WTC11 (cell line): ENCODE results near the gene FTH1. TPM values are rescaled to one million over a fixed set of nuclear protein-coding genes. Genes with fewer than 3 reads are reported as not detected.

Source experiments
- ATAC-seq: fragments of 200-7000 bp; cut with Tn5 transposase; 2 replicates; pipeline ENCODE4 v1.10.0; 2021; ENCODE audit warnings: mild to moderate bottlenecking, moderate library complexity
- CTCF ChIA-PET: fragments of 300-600 bp; sonication (Branson Sonifier 250); formaldehyde crosslinking; loops from one replicate; lab custom pipeline; 2021; ENCODE audit warnings: antibody characterized with exemption; lab: Charles Lee
- POLR2A ChIA-PET: fragments of 350-600 bp; sonication (Branson Sonifier 250); formaldehyde crosslinking; loops from one replicate; lab custom pipeline; 2021; ENCODE audit warnings: antibody characterized with exemption; lab: Charles Lee
- DNase-seq: peaks from one replicate; pipeline ENCODE4 v3.0.0; 2021; ENCODE audit warnings: low spot score
- H3K27ac Mint-ChIP-seq: 2 replicates; pipeline ENCODE4 v1.8.0; 2021; ENCODE audit warnings: mixed read lengths
- H3K27me3 Mint-ChIP-seq: 2 replicates; pipeline ENCODE4 v1.8.0; 2021; ENCODE audit warnings: low read depth, mild to moderate bottlenecking, moderate library complexity, mixed read lengths
- H3K36me3 Mint-ChIP-seq: 2 replicates; pipeline ENCODE4 v1.8.0; 2021; ENCODE audit warnings: mixed read lengths
- H3K4me1 Mint-ChIP-seq: 2 replicates; pipeline ENCODE4 v1.8.0; 2022; ENCODE audit warnings: mixed read lengths
- H3K4me3 Mint-ChIP-seq: 2 replicates; pipeline ENCODE4 v1.8.0; 2021; ENCODE audit warnings: mild to moderate bottlenecking, moderate library complexity, mixed read lengths
- H3K9me3 Mint-ChIP-seq: 2 replicates; pipeline ENCODE4 v1.8.0; 2021; ENCODE audit warnings: mixed read lengths
- EMX1 ChIP-seq: fragments of 250-450 bp; sonication (Bioruptor Pico); IDR thresholded peaks from 2 replicates; pipeline ENCODE4 v1.8.0; 2021; ENCODE audit warnings: mild to moderate bottlenecking
- GRHL2 ChIP-seq: fragments of 250-450 bp; sonication (Bioruptor Pico); IDR thresholded peaks from 2 replicates; pipeline ENCODE4 v1.8.0; 2022; ENCODE audit warnings: mild to moderate bottlenecking, moderate library complexity; ENCODE audit not compliant: insufficient replicate concordance, severe bottlenecking
- KAT7 ChIP-seq: sonication (generic); formaldehyde crosslinking; IDR thresholded peaks from 2 replicates; pipeline ENCODE4 v1.8.1; 2023; ENCODE audit warnings: missing genetic modification reagents, mild to moderate bottlenecking, borderline replicate concordance
- MYBL2 ChIP-seq: sonication (generic); formaldehyde crosslinking; IDR thresholded peaks from 2 replicates; pipeline ENCODE4 v1.8.1; 2023; ENCODE audit warnings: mild to moderate bottlenecking, moderate library complexity, missing genetic modification reagents
- NFATC4 ChIP-seq: fragments of 250-450 bp; sonication (Bioruptor Pico); IDR thresholded peaks from 2 replicates; pipeline ENCODE4 v1.9.0; 2021; ENCODE audit warnings: mild to moderate bottlenecking
- NFE2L1 ChIP-seq: sonication (generic); formaldehyde crosslinking; IDR thresholded peaks from 2 replicates; pipeline ENCODE4 v1.8.1; 2023; ENCODE audit warnings: missing genetic modification reagents
- NR2C2 ChIP-seq: sonication (generic); formaldehyde crosslinking; IDR thresholded peaks from 2 replicates; pipeline ENCODE4 v1.8.0; 2022; ENCODE audit warnings: mild to moderate bottlenecking, missing genetic modification reagents
- NR3C1 ChIP-seq: sonication (generic); formaldehyde crosslinking; conservative IDR thresholded peaks from 2 replicates; pipeline ENCODE4 v1.8.1; 2023; ENCODE audit warnings: low read depth, mild to moderate bottlenecking, missing genetic modification reagents
- OVOL2 ChIP-seq: fragments of 250-450 bp; sonication (Bioruptor Pico); IDR thresholded peaks from 2 replicates; pipeline ENCODE4 v1.9.0; 2021; ENCODE audit warnings: mild to moderate bottlenecking, borderline replicate concordance
- PREB ChIP-seq: sonication (generic); formaldehyde crosslinking; IDR thresholded peaks from 2 replicates; pipeline ENCODE4 v1.8.1; 2022; ENCODE audit warnings: mild to moderate bottlenecking, missing genetic modification reagents, moderate library complexity, borderline replicate concordance
- RELA ChIP-seq: sonication (generic); formaldehyde crosslinking; IDR thresholded peaks from 2 replicates; pipeline ENCODE4 v1.8.1; 2022; ENCODE audit warnings: missing genetic modification reagents, mild to moderate bottlenecking, borderline replicate concordance
- SOX15 ChIP-seq: fragments of 250-450 bp; sonication (Bioruptor Pico); IDR thresholded peaks from 2 replicates; pipeline ENCODE4 v1.9.0; 2021; ENCODE audit warnings: mild to moderate bottlenecking
- SP1 ChIP-seq: sonication (generic); formaldehyde crosslinking; conservative IDR thresholded peaks from 2 replicates; pipeline ENCODE4 v1.8.1; 2022; ENCODE audit warnings: missing genetic modification reagents
- TCF7 ChIP-seq: sonication (generic); formaldehyde crosslinking; IDR thresholded peaks from 2 replicates; pipeline ENCODE4 v1.8.0; 2022; ENCODE audit warnings: mild to moderate bottlenecking, low read depth, missing genetic modification reagents, moderate library complexity
- TEAD4 ChIP-seq: sonication (generic); formaldehyde crosslinking; IDR thresholded peaks from 2 replicates; pipeline ENCODE4 v1.8.0; 2022; ENCODE audit warnings: mild to moderate bottlenecking, missing genetic modification reagents
- TP53 ChIP-seq: sonication (generic); formaldehyde crosslinking; IDR thresholded peaks from 2 replicates; pipeline ENCODE4 v1.8.1; 2023; ENCODE audit warnings: mild to moderate bottlenecking, missing genetic modification reagents
- ZBTB21 ChIP-seq: sonication (generic); formaldehyde crosslinking; IDR thresholded peaks from 2 replicates; pipeline ENCODE4 v1.8.1; 2023; ENCODE audit warnings: mild to moderate bottlenecking, missing genetic modification reagents, borderline replicate concordance
- ZMAT4 ChIP-seq: fragments of 250-450 bp; sonication (Bioruptor Pico); IDR thresholded peaks from 2 replicates; pipeline ENCODE4 v1.9.0; 2021; ENCODE audit warnings: mild to moderate bottlenecking
- ZNF121 ChIP-seq: sonication (generic); formaldehyde crosslinking; IDR thresholded peaks from 2 replicates; pipeline ENCODE4 v1.8.0; 2023; ENCODE audit warnings: missing genetic modification reagents
- ZNF219 ChIP-seq: sonication (generic); formaldehyde crosslinking; IDR thresholded peaks from 2 replicates; pipeline ENCODE4 v1.8.0; 2023; ENCODE audit warnings: missing genetic modification reagents, mild to moderate bottlenecking, borderline replicate concordance
- ZNF232 ChIP-seq: sonication (generic); formaldehyde crosslinking; IDR thresholded peaks from 2 replicates; pipeline ENCODE4 v1.8.0; 2022; ENCODE audit warnings: mild to moderate bottlenecking, missing genetic modification reagents
- ZNF317 ChIP-seq: sonication (generic); formaldehyde crosslinking; IDR thresholded peaks from 2 replicates; pipeline ENCODE4 v1.8.1; 2023; ENCODE audit warnings: low read depth, mild to moderate bottlenecking, moderate library complexity, missing genetic modification reagents, borderline replicate concordance
- ZNF423 ChIP-seq: fragments of 250-450 bp; sonication (Bioruptor Pico); IDR thresholded peaks from 2 replicates; pipeline ENCODE4 v2.1.2; 2022; ENCODE audit warnings: mild to moderate bottlenecking, moderate library complexity
- total RNA-seq: library from RNA; stranded (reverse); gene quantifications from 3 replicates; pipeline ENCODE4 v1.2.3, GENCODE V29; 2021
- TF ChIP-seq, protein P1 (sequence below): sonication (generic); formaldehyde crosslinking; IDR thresholded peaks from 2 replicates; pipeline ENCODE4 v1.8.0; 2022; ENCODE audit warnings: mild to moderate bottlenecking, missing genetic modification reagents
- TF ChIP-seq, protein P2 (sequence below): sonication (generic); formaldehyde crosslinking; conservative IDR thresholded peaks from 2 replicates; pipeline ENCODE4 v1.8.1; 2022; ENCODE audit warnings: mild to moderate bottlenecking, missing genetic modification reagents
- TF ChIP-seq, protein P3 (sequence below): sonication (generic); formaldehyde crosslinking; conservative IDR thresholded peaks from 2 replicates; pipeline ENCODE4 v1.8.1; 2023; ENCODE audit warnings: mild to moderate bottlenecking, low read depth, missing genetic modification reagents, moderate library complexity
- TF ChIP-seq, protein P4 (sequence below): sonication (generic); formaldehyde crosslinking; IDR thresholded peaks from 2 replicates; pipeline ENCODE4 v1.8.0; 2022; ENCODE audit warnings: mild to moderate bottlenecking, missing genetic modification reagents
- TF ChIP-seq, protein P5 (sequence below): sonication (generic); formaldehyde crosslinking; IDR thresholded peaks from 2 replicates; pipeline ENCODE4 v1.8.1; 2023; ENCODE audit warnings: mild to moderate bottlenecking, missing genetic modification reagents, moderate library complexity

FTH1 gene
- total RNA-seq, 1 experiment from 2014 or later = 1,108 TPM

- ATAC-seq (no peak), DNase-seq (no peak)
- peaks cover 17% of the 10 kb centered on the region for H3K27me3 Mint-ChIP-seq
- H3K36me3 Mint-ChIP-seq = no peaks in the 10 kb centered on the region
- H3K27ac Mint-ChIP-seq = no peak overlapping the region
- peaks cover 36% of the 10 kb centered on the region for H3K4me1 Mint-ChIP-seq
- CTCF ChIA-PET = interaction anchor here (0.6 to 2.8 kb wide), 8 partner anchors 8 to 132 kb away, joined by 3 to 14 read pairs (median 4); no protein-coding TSS in a partner anchor
- POLR2A ChIA-PET = no interaction called here
- H3K9me3 Mint-ChIP-seq = no peaks in the 10 kb centered on the region
- no peak overlapping the region for H3K4me3 Mint-ChIP-seq
- TF ChIP-seq ZNF317 (CRISPR knock-in tag) (no peak), OVOL2 (CRISPR knock-in tag) (no peak), EMX1 (CRISPR knock-in tag) (no peak), NR3C1 (CRISPR knock-in tag) (no peak), ZMAT4 (CRISPR knock-in tag) (no peak), ZNF232 (no peak), NR2C2 (CRISPR knock-in tag) (no peak), TEAD4 (CRISPR knock-in tag) (no peak), NFE2L1 (CRISPR knock-in tag) (no peak), NFATC4 (CRISPR knock-in tag) (no peak), MYBL2 (no peak), ZNF219 (no peak), KAT7 (CRISPR knock-in tag) (no peak), RELA (no peak), GRHL2 (CRISPR knock-in tag) (no peak)
- TF ChIP-seq, protein P1, sequence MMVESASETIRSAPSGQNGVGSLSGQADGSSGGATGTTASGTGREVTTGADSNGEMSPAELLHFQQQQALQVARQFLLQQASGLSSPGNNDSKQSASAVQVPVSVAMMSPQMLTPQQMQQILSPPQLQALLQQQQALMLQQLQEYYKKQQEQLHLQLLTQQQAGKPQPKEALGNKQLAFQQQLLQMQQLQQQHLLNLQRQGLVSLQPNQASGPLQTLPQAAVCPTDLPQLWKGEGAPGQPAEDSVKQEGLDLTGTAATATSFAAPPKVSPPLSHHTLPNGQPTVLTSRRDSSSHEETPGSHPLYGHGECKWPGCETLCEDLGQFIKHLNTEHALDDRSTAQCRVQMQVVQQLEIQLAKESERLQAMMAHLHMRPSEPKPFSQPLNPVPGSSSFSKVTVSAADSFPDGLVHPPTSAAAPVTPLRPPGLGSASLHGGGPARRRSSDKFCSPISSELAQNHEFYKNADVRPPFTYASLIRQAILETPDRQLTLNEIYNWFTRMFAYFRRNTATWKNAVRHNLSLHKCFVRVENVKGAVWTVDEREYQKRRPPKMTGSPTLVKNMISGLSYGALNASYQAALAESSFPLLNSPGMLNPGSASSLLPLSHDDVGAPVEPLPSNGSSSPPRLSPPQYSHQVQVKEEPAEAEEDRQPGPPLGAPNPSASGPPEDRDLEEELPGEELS (CRISPR knock-in tag) = no peak
- TF ChIP-seq, protein P2, sequence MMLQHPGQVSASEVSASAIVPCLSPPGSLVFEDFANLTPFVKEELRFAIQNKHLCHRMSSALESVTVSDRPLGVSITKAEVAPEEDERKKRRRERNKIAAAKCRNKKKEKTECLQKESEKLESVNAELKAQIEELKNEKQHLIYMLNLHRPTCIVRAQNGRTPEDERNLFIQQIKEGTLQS (CRISPR knock-in tag) = no peak
- TF ChIP-seq, protein P3, sequence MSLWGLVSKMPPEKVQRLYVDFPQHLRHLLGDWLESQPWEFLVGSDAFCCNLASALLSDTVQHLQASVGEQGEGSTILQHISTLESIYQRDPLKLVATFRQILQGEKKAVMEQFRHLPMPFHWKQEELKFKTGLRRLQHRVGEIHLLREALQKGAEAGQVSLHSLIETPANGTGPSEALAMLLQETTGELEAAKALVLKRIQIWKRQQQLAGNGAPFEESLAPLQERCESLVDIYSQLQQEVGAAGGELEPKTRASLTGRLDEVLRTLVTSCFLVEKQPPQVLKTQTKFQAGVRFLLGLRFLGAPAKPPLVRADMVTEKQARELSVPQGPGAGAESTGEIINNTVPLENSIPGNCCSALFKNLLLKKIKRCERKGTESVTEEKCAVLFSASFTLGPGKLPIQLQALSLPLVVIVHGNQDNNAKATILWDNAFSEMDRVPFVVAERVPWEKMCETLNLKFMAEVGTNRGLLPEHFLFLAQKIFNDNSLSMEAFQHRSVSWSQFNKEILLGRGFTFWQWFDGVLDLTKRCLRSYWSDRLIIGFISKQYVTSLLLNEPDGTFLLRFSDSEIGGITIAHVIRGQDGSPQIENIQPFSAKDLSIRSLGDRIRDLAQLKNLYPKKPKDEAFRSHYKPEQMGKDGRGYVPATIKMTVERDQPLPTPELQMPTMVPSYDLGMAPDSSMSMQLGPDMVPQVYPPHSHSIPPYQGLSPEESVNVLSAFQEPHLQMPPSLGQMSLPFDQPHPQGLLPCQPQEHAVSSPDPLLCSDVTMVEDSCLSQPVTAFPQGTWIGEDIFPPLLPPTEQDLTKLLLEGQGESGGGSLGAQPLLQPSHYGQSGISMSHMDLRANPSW (CRISPR knock-in tag) = no peak
These were observed 9.0 kb upstream of the FTH1 start for GRCh38 chr11:61976420-61976800.

- DNase-seq (no peak), ATAC-seq (no peak)
- H3K27ac Mint-ChIP-seq = no peak overlapping the region
- no peaks in the 10 kb centered on the region for H3K36me3 Mint-ChIP-seq
- peaks cover 11% of the 10 kb centered on the region for H3K27me3 Mint-ChIP-seq
- H3K9me3 Mint-ChIP-seq = no peaks in the 10 kb centered on the region
- CTCF ChIA-PET = interaction anchor here (0.7 to 2.8 kb wide), 5 partner anchors 9 to 132 kb away, joined by 3 to 14 read pairs (median 7); no protein-coding TSS in a partner anchor
- POLR2A ChIA-PET = no interaction called here
- no peak overlapping the region for H3K4me3 Mint-ChIP-seq
- peaks cover 36% of the 10 kb centered on the region for H3K4me1 Mint-ChIP-seq
- TF ChIP-seq ZNF219 (no peak), SOX15 (CRISPR knock-in tag) (no peak), RELA (no peak), TP53 (CRISPR knock-in tag) (no peak), TCF7 (CRISPR knock-in tag) (no peak), ZNF121 (CRISPR knock-in tag) (no peak), ZBTB21 (CRISPR knock-in tag) (no peak), ZNF317 (CRISPR knock-in tag) (no peak), PREB (CRISPR knock-in tag) (no peak), ZNF423 (CRISPR knock-in tag) (no peak), SP1 (CRISPR knock-in tag) (no peak)
- TF ChIP-seq, protein P4, sequence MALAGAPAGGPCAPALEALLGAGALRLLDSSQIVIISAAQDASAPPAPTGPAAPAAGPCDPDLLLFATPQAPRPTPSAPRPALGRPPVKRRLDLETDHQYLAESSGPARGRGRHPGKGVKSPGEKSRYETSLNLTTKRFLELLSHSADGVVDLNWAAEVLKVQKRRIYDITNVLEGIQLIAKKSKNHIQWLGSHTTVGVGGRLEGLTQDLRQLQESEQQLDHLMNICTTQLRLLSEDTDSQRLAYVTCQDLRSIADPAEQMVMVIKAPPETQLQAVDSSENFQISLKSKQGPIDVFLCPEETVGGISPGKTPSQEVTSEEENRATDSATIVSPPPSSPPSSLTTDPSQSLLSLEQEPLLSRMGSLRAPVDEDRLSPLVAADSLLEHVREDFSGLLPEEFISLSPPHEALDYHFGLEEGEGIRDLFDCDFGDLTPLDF (CRISPR knock-in tag) = no peak
- TF ChIP-seq, protein P5, sequence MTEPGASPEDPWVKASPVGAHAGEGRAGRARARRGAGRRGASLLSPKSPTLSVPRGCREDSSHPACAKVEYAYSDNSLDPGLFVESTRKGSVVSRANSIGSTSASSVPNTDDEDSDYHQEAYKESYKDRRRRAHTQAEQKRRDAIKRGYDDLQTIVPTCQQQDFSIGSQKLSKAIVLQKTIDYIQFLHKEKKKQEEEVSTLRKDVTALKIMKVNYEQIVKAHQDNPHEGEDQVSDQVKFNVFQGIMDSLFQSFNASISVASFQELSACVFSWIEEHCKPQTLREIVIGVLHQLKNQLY = no peak
These were observed 8.4 kb upstream of the FTH1 start for GRCh38 chr11:61975638-61976419.
